Testis (tissue), 3 donors: ENCODE data around the gene ERICH3. TPM values are rescaled to one million over a fixed set of nuclear protein-coding genes. Genes with fewer than 3 reads are reported as not detected.

Experiments used
- DNase-seq: peaks from one replicate; pipeline ENCODE4 v3.0.0-alpha.2; 2019
- H3K27ac ChIP-seq, 2 donors: fragments of 200-600 bp; sonication (generic); one replicate each; pipeline ENCODE4 v1.5.1; 2019
- H3K27me3 ChIP-seq: fragments of 200-600 bp; sonication (generic); one replicate; pipeline ENCODE4 v1.5.1; 2019
- H3K36me3 ChIP-seq: fragments of 200-600 bp; sonication (generic); one replicate; pipeline ENCODE4 v1.5.1; 2017; ENCODE audit warnings: low read depth; ENCODE audit errors: missing control alignments
- H3K4me1 ChIP-seq: fragments of 200-600 bp; sonication (generic); one replicate; pipeline ENCODE4 v1.5.1; 2019
- H3K4me3 ChIP-seq, 2 donors: fragments of 200-600 bp; sonication (generic); one replicate each; pipeline ENCODE4 v1.5.1; 2017 to 2019
- H3K9me3 ChIP-seq: fragments of 200-600 bp; sonication (generic); one replicate; pipeline ENCODE4 v1.5.1; 2017
- POLR2A ChIP-seq: fragments of 450-650 bp; IDR thresholded peaks from one replicate; pipeline ENCODE4 v1.6.1; 2017; ENCODE audit warnings: antibody characterized with exemption, mild to moderate bottlenecking, moderate library complexity
- WGBS, 2 donors: methylation state at CpG; one replicate each; pipeline ENCODE4 v1.1.5; 2018; 5-methylcytosine and 5-hydroxymethylcytosine counted together
- intact Hi-C: fragments of 100-400 bp; cut with DNase I; formaldehyde crosslinking; loops from one replicate; pipeline ENCODE4 v1.15.1; 2023; ENCODE audit warnings: low total_unique reads
- polyA plus RNA-seq: library from polyadenylated mRNA; stranded (reverse); fragments of 350-450 nt; fragmentation: Illumina TruSeq; extraction: RNeasy Lipid Tissue Mini Kit (QIAGEN cat#74804); gene quantifications from one replicate; pipeline ENCODE4 v1.2.3, GENCODE V29; 2014; ENCODE audit warnings: low read depth, low replicate concordance; ENCODE audit not compliant: insufficient read depth
- total RNA-seq, 2 donors: library from RNA; depleted of rRNA; stranded (reverse); fragments of >200 nt; gene quantifications; one replicate each; pipeline ENCODE4 v1.2.3, GENCODE V29; 2016
- TF ChIP-seq, protein P1 (sequence below), 3 experiments: fragments of 450-650 bp in 2 of 3; fragments of 200-600 bp in 1 of 3; sonication (generic) in 1 of 3; IDR thresholded peaks; one replicate each; pipeline ENCODE4 v1.5.1; 2016 to 2019; ENCODE audit warnings: antibody characterized with exemption in 3 of 3, mild to moderate bottlenecking in 2 of 3, moderate library complexity in 1 of 3

Gene ERICH3
- total and polyA plus RNA-seq, 3 donors from 2014 or later, result 19.5 to 78.8 (median 35.7) TPM

GRCh38 chr1:74591949-74592348, 81.6 kb downstream of the ERICH3 start:
- intact Hi-C loops, result no loop called here
- no peaks in the 10 kb centered on the region for H3K36me3 ChIP-seq
- no peak overlapping the region for H3K27ac ChIP-seq
- no peaks in the 10 kb centered on the region for H3K9me3 ChIP-seq
- H3K27me3 ChIP-seq, result no peaks in the 10 kb centered on the region
- no peaks in the 10 kb centered on the region for H3K4me1 ChIP-seq
- H3K4me3 ChIP-seq, result no peak overlapping the region
- DNase-seq, result no peak
- TF ChIP-seq, protein P1, sequence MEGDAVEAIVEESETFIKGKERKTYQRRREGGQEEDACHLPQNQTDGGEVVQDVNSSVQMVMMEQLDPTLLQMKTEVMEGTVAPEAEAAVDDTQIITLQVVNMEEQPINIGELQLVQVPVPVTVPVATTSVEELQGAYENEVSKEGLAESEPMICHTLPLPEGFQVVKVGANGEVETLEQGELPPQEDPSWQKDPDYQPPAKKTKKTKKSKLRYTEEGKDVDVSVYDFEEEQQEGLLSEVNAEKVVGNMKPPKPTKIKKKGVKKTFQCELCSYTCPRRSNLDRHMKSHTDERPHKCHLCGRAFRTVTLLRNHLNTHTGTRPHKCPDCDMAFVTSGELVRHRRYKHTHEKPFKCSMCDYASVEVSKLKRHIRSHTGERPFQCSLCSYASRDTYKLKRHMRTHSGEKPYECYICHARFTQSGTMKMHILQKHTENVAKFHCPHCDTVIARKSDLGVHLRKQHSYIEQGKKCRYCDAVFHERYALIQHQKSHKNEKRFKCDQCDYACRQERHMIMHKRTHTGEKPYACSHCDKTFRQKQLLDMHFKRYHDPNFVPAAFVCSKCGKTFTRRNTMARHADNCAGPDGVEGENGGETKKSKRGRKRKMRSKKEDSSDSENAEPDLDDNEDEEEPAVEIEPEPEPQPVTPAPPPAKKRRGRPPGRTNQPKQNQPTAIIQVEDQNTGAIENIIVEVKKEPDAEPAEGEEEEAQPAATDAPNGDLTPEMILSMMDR (IDR thresholded peaks at IDR 0.05), result no peak
- TF ChIP-seq POLR2A, result no peak
- 47 to 58% methylated on average over 2 of the region's 2 CpGs for WGBS, 2 donors

DNA sequence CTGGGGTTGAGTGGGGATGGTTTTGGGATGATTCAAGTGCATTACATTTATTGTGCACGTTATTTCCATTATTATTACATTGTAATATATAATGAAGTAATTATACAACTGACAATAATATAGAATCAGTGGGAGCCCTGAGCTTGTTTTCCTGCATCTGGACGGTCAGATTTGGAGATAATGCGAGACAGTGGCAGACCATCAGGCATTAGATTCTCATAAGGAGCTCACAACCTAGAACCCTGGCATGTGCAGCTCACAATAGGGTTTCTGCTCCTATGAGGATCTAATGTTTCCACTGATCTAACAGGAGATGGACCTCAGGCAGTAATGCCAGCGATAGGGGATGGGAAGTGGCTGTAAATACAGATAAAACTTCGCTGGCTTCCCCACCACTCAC, 83.3 kb downstream of the ERICH3 start:
- 85 to 88% methylated on average over 5 of the region's 5 CpGs for WGBS, 2 donors
- no peaks in the 10 kb centered on the region for H3K4me1 ChIP-seq
- H3K27me3 ChIP-seq, result no peaks in the 10 kb centered on the region
- intact Hi-C loops, result no loop called here
- no peaks in the 10 kb centered on the region for H3K9me3 ChIP-seq
- H3K4me3 ChIP-seq, result no peak overlapping the region
- H3K36me3 ChIP-seq, result no peaks in the 10 kb centered on the region
- TF ChIP-seq, protein P1 (IDR thresholded peaks at IDR 0.05), result no peak
- no peak for TF ChIP-seq POLR2A
- no peak overlapping the region for H3K27ac ChIP-seq
- no peak for DNase-seq

DNA sequence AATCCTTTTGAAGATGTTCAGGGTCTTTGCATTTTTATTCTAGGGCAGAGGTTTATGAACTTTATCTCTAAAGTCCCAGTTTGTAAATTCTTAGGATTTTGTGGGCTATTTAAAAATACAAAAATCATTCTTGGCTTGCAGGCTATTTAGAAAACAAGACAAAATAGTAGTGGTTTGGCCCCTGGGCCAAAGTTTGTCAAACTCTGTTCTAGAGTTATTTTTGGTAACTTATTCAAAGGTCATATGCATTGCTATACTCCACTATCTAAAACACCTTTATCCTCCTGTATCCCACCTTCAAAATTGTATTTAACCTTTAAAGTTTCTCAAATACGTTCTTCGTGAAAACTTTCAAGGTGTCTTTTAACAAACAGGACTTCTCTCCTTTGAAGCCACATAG, 85.7 kb downstream of the ERICH3 start:
- WGBS, 2 donors, result 80 to 92% methylated on average over 2 of the region's 2 CpGs
- no peak overlapping the region for H3K27ac ChIP-seq
- H3K4me3 ChIP-seq, result no peak overlapping the region
- intact Hi-C loops, result no loop called here
- H3K27me3 ChIP-seq, result no peaks in the 10 kb centered on the region
- H3K4me1 ChIP-seq, result no peaks in the 10 kb centered on the region
- no peak for DNase-seq
- no peaks in the 10 kb centered on the region for H3K9me3 ChIP-seq
- no peak for TF ChIP-seq POLR2A
- TF ChIP-seq, protein P1 (IDR thresholded peaks at IDR 0.05), result no peak
- H3K36me3 ChIP-seq, result no peaks in the 10 kb centered on the region

GRCh38 chr1:74586253-74586897, 87.2 kb downstream of the ERICH3 start:
- H3K9me3 ChIP-seq, result no peaks in the 10 kb centered on the region
- intact Hi-C loops, result no loop called here
- no peaks in the 10 kb centered on the region for H3K4me1 ChIP-seq
- no peaks in the 10 kb centered on the region for H3K36me3 ChIP-seq
- no peaks in the 10 kb centered on the region for H3K27me3 ChIP-seq
- no peak overlapping the region for H3K27ac ChIP-seq
- no peak overlapping the region for H3K4me3 ChIP-seq
- WGBS, 2 donors, result 76 to 78% methylated on average over 4 of the region's 4 CpGs
- no peak for DNase-seq
- TF ChIP-seq, protein P1 (IDR thresholded peaks at IDR 0.05), result no peak
- no peak for TF ChIP-seq POLR2A

DNA sequence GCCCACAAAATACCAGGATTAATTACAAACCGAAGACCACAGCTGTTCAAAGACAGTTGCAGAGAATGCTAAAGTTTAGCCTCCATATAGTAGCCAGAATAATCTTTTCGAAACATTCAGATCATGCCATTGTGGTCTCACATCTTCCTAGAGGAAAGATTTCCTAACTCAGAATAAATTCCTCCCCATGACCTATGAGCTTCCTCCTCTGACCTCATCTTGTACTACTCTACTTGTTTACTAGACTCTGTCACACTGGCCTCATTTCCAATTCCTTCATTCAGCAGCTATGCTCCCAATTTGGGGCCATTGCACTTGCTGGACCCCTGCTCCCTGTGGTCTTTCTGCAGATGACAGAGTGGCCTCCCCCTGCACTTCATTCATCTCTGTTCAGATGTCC, 89.4 kb downstream of the ERICH3 start:
- WGBS, 2 donors, result 68 to 72% methylated on average over 2 of the region's 2 CpGs
- Histone ChIP-seq H3K9me3 (no peaks in the 10 kb centered on the region), H3K4me1 (no peaks in the 10 kb centered on the region), H3K4me3 (no peak overlapping the region), H3K27me3 (no peaks in the 10 kb centered on the region), H3K36me3 (no peaks in the 10 kb centered on the region), H3K27ac (no peak overlapping the region)
- intact Hi-C loops, result no loop called here
- TF ChIP-seq, protein P1 (IDR thresholded peaks at IDR 0.05), result no peak
- no peak for TF ChIP-seq POLR2A
- DNase-seq, result no peak
